Lower lobe of right lung (tissue), 2 donors: ENCODE data around the gene TMEM9. TPM values are rescaled to one million over a fixed set of nuclear protein-coding genes. Genes with fewer than 3 reads are reported as not detected.

Experiments used
- ATAC-seq, 2 donors: fragments of 200-7000 bp; cut with Tn5 transposase; one replicate each; pipeline ENCODE4 v1.9.1; 2020 to 2022; ENCODE audit warnings: mild to moderate bottlenecking in 2 of 2, moderate library complexity in 2 of 2
- DNase-seq: peaks from one replicate; pipeline ENCODE4 v3.0.0-alpha.2; 2020
- H3K27ac ChIP-seq: fragments of 200-600 bp; one replicate; pipeline ENCODE4 v1.8.0; 2022
- H3K27me3 ChIP-seq: fragments of 200-600 bp; one replicate; pipeline ENCODE4 v1.8.0; 2022; ENCODE audit warnings: low read depth
- H3K36me3 ChIP-seq: fragments of 200-600 bp; one replicate; pipeline ENCODE4 v1.8.0; 2022; ENCODE audit warnings: mild to moderate bottlenecking
- H3K4me1 ChIP-seq: fragments of 200-600 bp; one replicate; pipeline ENCODE4 v1.8.0; 2022
- H3K4me3 ChIP-seq: fragments of 200-600 bp; one replicate; pipeline ENCODE4 v1.8.0; 2022; ENCODE audit warnings: mild to moderate bottlenecking
- H3K9me3 ChIP-seq: fragments of 200-600 bp; one replicate; pipeline ENCODE4 v1.8.0; 2022
- intact Hi-C: fragments of 100-400 bp; cut with DNase I; formaldehyde crosslinking; loops from one replicate; pipeline ENCODE4 v1.11.0; 2022
- total RNA-seq: library from RNA; stranded (reverse); fragmentation: NEBNext Ultra II Directional; extraction: Animal tissue kit (Norgen Biotek cat#: 25700); gene quantifications from one replicate; pipeline ENCODE4 v1.2.1, GENCODE V29; 2021
- TF ChIP-seq, protein P1 (sequence below): fragments of 200-600 bp; IDR thresholded peaks from one replicate; pipeline ENCODE4 v1.8.0; 2022; ENCODE audit warnings: antibody characterized with exemption, mild to moderate bottlenecking
- donor health status: DM: no; HTN: yes; CAD: no; lungs with severe emphysema.

TMEM9 gene
- total RNA-seq, 1 donor from 2014 or later, result 47.9 TPM

GRCh38 chr1:201175820-201176500 is 21.7 kb upstream of the TMEM9 start:
- Histone ChIP-seq H3K4me3 (no peak overlapping the region), H3K4me1 (peaks cover 8% of the 10 kb centered on the region), H3K27me3 (no peaks in the 10 kb centered on the region), H3K9me3 (no peaks in the 10 kb centered on the region), H3K27ac (no peak overlapping the region), H3K36me3 (no peaks in the 10 kb centered on the region)
- ATAC-seq (no peak), DNase-seq (no peak)
- intact Hi-C loops, result no loop called here
- TF ChIP-seq, protein P1, sequence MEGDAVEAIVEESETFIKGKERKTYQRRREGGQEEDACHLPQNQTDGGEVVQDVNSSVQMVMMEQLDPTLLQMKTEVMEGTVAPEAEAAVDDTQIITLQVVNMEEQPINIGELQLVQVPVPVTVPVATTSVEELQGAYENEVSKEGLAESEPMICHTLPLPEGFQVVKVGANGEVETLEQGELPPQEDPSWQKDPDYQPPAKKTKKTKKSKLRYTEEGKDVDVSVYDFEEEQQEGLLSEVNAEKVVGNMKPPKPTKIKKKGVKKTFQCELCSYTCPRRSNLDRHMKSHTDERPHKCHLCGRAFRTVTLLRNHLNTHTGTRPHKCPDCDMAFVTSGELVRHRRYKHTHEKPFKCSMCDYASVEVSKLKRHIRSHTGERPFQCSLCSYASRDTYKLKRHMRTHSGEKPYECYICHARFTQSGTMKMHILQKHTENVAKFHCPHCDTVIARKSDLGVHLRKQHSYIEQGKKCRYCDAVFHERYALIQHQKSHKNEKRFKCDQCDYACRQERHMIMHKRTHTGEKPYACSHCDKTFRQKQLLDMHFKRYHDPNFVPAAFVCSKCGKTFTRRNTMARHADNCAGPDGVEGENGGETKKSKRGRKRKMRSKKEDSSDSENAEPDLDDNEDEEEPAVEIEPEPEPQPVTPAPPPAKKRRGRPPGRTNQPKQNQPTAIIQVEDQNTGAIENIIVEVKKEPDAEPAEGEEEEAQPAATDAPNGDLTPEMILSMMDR, result no peak

DNA sequence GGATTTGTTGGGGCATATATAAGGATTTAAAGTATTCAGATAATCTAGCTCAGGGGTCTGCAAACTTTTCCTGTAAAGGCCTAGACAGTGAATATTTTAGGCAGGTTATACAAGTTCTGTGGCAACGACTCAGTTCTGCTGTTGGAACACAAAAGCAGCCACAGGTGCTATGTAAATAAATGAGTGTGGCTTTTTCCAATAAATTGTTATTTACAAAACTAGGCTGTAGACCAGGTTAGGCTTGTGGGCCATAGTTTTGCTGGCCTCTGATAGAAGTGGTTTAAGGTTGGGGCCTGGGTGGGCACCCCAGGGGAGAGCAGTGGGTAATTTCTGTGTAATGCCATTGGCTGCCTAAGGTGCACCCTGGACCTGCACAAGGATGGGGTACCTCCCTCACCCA is 19.5 kb upstream of the TMEM9 start:
- no peaks in the 10 kb centered on the region for H3K9me3 ChIP-seq
- H3K27ac ChIP-seq, result no peak overlapping the region
- H3K4me1 ChIP-seq, result peaks cover 14% of the 10 kb centered on the region
- DNase-seq, result no peak
- no peak overlapping the region for H3K4me3 ChIP-seq
- H3K36me3 ChIP-seq, result no peaks in the 10 kb centered on the region
- TF ChIP-seq, protein P1, result no peak
- H3K27me3 ChIP-seq, result no peaks in the 10 kb centered on the region
- ATAC-seq, result no peak
- intact Hi-C loops, result no loop called here

DNA sequence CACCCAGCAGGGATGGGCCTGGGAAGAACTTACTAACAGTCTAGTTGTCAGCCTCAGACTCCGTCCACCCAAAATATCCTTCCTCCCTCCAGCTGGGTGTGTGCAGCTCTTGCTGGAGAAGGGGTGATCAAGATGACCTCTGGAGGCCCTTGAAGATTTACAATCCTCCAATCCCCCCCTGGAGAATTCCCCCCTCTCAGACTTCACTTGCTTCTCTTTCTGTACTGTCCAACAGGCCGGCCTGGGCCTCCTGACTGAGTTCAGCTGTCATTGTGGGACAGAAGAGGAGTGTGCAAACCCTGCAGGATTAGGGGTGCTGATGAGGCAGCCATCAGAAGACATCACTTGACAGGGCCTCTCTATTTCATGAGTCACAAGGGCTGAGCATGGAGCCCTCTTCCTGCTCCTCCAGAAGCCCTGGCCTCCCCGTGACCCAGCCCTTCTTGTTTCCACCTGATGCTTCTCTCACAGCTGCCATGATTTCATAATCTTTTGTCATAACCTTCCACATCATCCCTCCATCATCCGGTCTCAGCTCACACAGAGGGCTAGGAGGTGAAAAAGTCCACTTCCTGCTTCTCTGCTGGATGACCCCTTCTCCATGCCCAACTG is 18.8 kb upstream of the TMEM9 start:
- no peaks in the 10 kb centered on the region for H3K9me3 ChIP-seq
- no peak for ATAC-seq
- H3K27ac ChIP-seq, result no peak overlapping the region
- H3K27me3 ChIP-seq, result no peaks in the 10 kb centered on the region
- TF ChIP-seq, protein P1, result no peak
- H3K4me3 ChIP-seq, result no peak overlapping the region
- intact Hi-C loops, result no loop called here
- H3K4me1 ChIP-seq, result peaks cover 14% of the 10 kb centered on the region
- DNase-seq, result no peak
- H3K36me3 ChIP-seq, result no peaks in the 10 kb centered on the region

- H3K27me3 ChIP-seq, result no peaks in the 10 kb centered on the region
- no peak for DNase-seq
- H3K36me3 ChIP-seq, result no peaks in the 10 kb centered on the region
- H3K9me3 ChIP-seq, result no peaks in the 10 kb centered on the region
- peaks cover 14% of the 10 kb centered on the region for H3K4me1 ChIP-seq
- H3K4me3 ChIP-seq, result no peak overlapping the region
- no peak for ATAC-seq
- TF ChIP-seq, protein P1, result no peak
- intact Hi-C loops, result no loop called here
- H3K27ac ChIP-seq, result no peak overlapping the region
Observed at GRCh38 chr1:201172326-201172725, 18.1 kb upstream of the TMEM9 start.

DNA sequence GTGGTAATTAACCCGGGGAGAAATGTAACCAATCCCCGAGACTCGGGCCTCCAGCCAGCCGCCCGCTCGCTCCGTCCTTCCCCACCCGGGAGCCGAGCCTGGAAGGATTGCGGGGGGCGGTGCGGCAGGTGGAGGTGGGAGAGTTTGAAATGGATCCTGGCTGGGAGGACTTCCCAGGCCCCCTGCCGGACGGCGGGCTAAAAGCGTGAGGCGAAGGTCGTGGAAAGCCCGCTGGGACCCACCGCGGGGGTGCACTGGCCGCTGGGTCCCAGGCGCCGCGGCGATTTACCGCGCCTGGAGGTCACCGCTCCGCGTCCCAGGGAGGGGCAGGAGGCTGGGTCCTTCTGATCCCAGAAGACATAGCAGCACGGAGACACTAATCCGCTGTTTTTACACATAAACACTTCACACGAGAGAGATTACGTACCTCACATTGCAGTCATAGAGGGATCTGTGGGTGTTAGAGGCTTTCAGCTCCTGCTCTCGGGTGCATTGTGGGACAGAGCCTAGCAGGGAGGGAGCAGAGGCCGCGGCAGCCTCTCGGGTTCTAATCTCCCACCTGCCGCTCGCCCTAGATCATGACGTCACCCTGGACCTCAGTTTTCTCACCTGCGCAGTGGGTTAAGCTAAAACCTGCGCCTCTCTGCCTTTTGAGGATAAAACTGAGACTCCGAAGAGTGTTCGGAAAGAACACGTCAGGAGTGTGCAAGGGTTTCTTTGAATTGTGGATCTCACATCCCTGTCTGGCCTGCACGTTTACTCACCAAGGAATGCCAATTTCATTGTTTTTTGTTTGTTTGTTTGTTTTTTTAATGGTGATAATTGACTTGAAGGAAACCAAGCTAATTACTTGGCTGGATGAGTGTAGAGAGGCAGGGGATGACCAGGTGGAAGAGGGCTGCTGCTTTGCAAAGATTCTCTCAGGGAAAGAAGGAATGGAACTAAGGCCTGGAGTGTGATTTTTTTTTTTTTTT is 17.1 kb upstream of the TMEM9 start:
- H3K27me3 ChIP-seq, result no peaks in the 10 kb centered on the region
- no peaks in the 10 kb centered on the region for H3K36me3 ChIP-seq
- peak; percentile 69 to 74 for ATAC-seq
- H3K4me1 ChIP-seq, result peaks cover 14% of the 10 kb centered on the region
- DNase-seq, result peak; percentile 58
- TF ChIP-seq, protein P1, result peak; percentile 41
- intact Hi-C loops, result no loop called here
- peak overlapping the region; percentile 92 for H3K27ac ChIP-seq
- H3K9me3 ChIP-seq, result no peaks in the 10 kb centered on the region
- peak overlapping the region; percentile 60 for H3K4me3 ChIP-seq
